ENCODE results near the gene TMEM8B. TPM values are rescaled to one million over a fixed set of nuclear protein-coding genes. Genes with fewer than 3 reads are reported as not detected.

The TMEM8B gene
- polyA plus RNA-seq, 1 of the 3 experiments (the other 2 are of a cell fraction), result 5.8 TPM

GRCh38 chr9:35868933-35869332 is 39.9 kb downstream of the TMEM8B start (continued):
- TF ChIP-seq SIN3A (IDR thresholded peaks at IDR 0.05; ENCODE audit: borderline replicate concordance, low read depth, low read length) (no peak), EZH2phosphoT487 (IDR thresholded peaks at IDR 0.05; ENCODE audit: borderline replicate concordance, low read depth) (no peak), TAF1 (IDR thresholded peaks at IDR 0.05; ENCODE audit: borderline replicate concordance, low read depth, low read length) (no peak), FOXM1 (IDR thresholded peaks at IDR 0.05; ENCODE audit: low read depth) (no peak), ELF1 (IDR thresholded peaks at IDR 0.05) (no peak), FOSL2 (IDR thresholded peaks at IDR 0.05; ENCODE audit: borderline replicate concordance, low read depth) (no peak), USF2 (IDR thresholded peaks at IDR 0.05; ENCODE audit: borderline replicate concordance, low read depth, low read length) (no peak), GATA2 (CRISPR knock-in tag; IDR thresholded peaks at IDR 0.05) (no peak)

GRCh38 chr9:35869621-35870216 is 40.7 kb downstream of the TMEM8B start:
- WGBS (ENCODE audit: low lambda C conversion rate), result 67% methylated on average over 10 of the region's 19 CpGs
- ChIA-PET CTCF (interaction anchor here (1.2 kb wide), 2 partner anchors 9 to 43 kb away, joined by 3 to 5 read pairs; no protein-coding TSS in a partner anchor), POLR2A (no interaction called here)
- H3K9me3 ChIP-seq, result no peaks in the 10 kb centered on the region
- no peaks in the 10 kb centered on the region for H3K9me2 ChIP-seq
- H3K27me3 ChIP-seq (ENCODE audit: insufficient read depth), result no peaks in the 10 kb centered on the region
- H3K36me3 ChIP-seq (replicated peaks in 1 of 2; ENCODE audit: control insufficient read depth in 1 of 2, insufficient read depth in 2 of 2, low read length in 1 of 2), result no peaks in the 10 kb centered on the region
- TF ChIP-seq CHD2 (IDR thresholded peaks at IDR 0.05; ENCODE audit: low read length, partially characterized antibody), result no peak
- TF ChIP-seq RCOR1 (IDR thresholded peaks at IDR 0.05; ENCODE audit: low read length), result no peak
- no peak for TF ChIP-seq RAD21 (IDR thresholded peaks at IDR 0.05; ENCODE audit: low read length)
- TF ChIP-seq TCF12 (IDR thresholded peaks at IDR 0.05), result no peak
- TF ChIP-seq IRF3 (IDR thresholded peaks at IDR 0.05; ENCODE audit: low read depth, low read length), result no peak
- TF ChIP-seq PBX3 (IDR thresholded peaks at IDR 0.05), result no peak
- TF ChIP-seq SIN3A (IDR thresholded peaks at IDR 0.05; ENCODE audit: borderline replicate concordance, low read depth, low read length), result no peak
- no peak for TF ChIP-seq RXRA (IDR thresholded peaks at IDR 0.05; ENCODE audit: borderline replicate concordance, low read depth)
- TF ChIP-seq MAX (IDR thresholded peaks at IDR 0.05; ENCODE audit: low read depth), result no peak
- TF ChIP-seq FOXM1 (IDR thresholded peaks at IDR 0.05; ENCODE audit: low read depth), result no peak
- no peak for TF ChIP-seq EZH2phosphoT487 (IDR thresholded peaks at IDR 0.05; ENCODE audit: borderline replicate concordance, low read depth)
- TF ChIP-seq MXI1 (IDR thresholded peaks at IDR 0.05; ENCODE audit: low read depth, low read length), result no peak
- TF ChIP-seq MEF2A (IDR thresholded peaks at IDR 0.05; ENCODE audit: borderline replicate concordance, low read depth), result no peak
- no peaks in the 10 kb centered on the region for H4K20me1 ChIP-seq (ENCODE audit: insufficient read depth)
- no peaks in the 10 kb centered on the region for H3F3A ChIP-seq (replicated peaks; ENCODE audit: insufficient read depth)
- no peaks in the 10 kb centered on the region for H3K79me2 ChIP-seq (ENCODE audit: insufficient read depth)
- no peak overlapping the region for H3K4me2 ChIP-seq
- no peak overlapping the region for H3K4me3 ChIP-seq (ENCODE audit: low read depth in 2 of 2, low read length in 1 of 2)
- no peak overlapping the region for H3K9ac ChIP-seq
- H3K4me1 ChIP-seq (ENCODE audit: control insufficient read depth in 1 of 2, insufficient read depth in 2 of 2, low read depth in 1 of 2, low read length in 1 of 2), result no peaks in the 10 kb centered on the region; a peak in 1 of 4 replicates
- DNase-seq, result no peak
- H3K27ac ChIP-seq (ENCODE audit: low read depth in 2 of 2, low read length in 1 of 2), result no peak overlapping the region
- no peak overlapping the region for H2AFZ ChIP-seq (ENCODE audit: low read depth)

All from SK-N-SH (cell line).